Measurements from ENCODE around the gene ACCS. TPM values are rescaled to one million over a fixed set of nuclear protein-coding genes. Genes with fewer than 3 reads are reported as not detected.

Gene ACCS
- total and polyA plus RNA-seq, 2 of the 4 experiments (the other 2 are of a cell fraction) = 1.8 to 7.3 TPM

DNA sequence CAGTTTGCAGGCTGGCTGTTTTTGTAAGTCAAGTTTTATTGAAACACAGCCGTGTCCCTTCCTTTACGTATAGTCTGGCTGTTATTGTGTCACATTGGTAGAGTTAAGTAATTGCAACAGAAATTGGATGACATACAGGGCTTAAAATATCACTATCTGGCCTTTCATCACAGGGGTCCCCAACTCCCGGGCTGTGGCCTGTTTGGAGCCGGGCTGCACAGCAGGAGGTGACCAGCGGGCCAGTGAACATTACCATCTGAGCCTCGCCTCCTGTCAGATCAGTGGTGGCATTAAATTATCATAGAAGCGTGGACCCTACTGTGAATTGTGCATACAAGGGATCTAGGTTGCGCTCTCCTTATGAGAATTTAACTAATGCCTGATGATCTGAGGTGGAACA is 61.1 kb downstream of the ACCS start:
- Histone ChIP-seq H3K9me3 (ENCODE audit: control insufficient read depth, insufficient read depth, low read length) (no peaks in the 10 kb centered on the region), H2AK9ac (replicated peaks; ENCODE audit: low read depth, low read length, poor library complexity) (no peak overlapping the region), H3K18ac (ENCODE audit: low read depth, low read length) (no peak overlapping the region), H3K23ac (ENCODE audit: low read depth, low read length) (no peak overlapping the region), H4K20me1 (ENCODE audit: insufficient read depth, low read length) (no peaks in the 10 kb centered on the region), H2BK5ac (ENCODE audit: low read depth, low read length, poor library complexity, severe bottlenecking) (no peak overlapping the region), H3K4me3 (ENCODE audit: insufficient read depth, low read depth, low read length) (no peak overlapping the region), H3K56ac (ENCODE audit: extremely low read depth, insufficient read depth, low read length) (no peak overlapping the region), H2AFZ (replicated peaks; ENCODE audit: low read length, poor library complexity) (no peak overlapping the region), H3K9me1 (ENCODE audit: insufficient read depth, low read length) (no peaks in the 10 kb centered on the region; the same call in 1 of the 2 replicates), H4K5ac (ENCODE audit: low read depth, low read length) (no peak overlapping the region), H4K91ac (ENCODE audit: insufficient read depth, low read depth, low read length) (no peak overlapping the region), H3K79me1 (ENCODE audit: low read depth in 1 of 2, low read length in 2 of 2) (no peaks in the 10 kb centered on the region; a peak in 1 of 4 replicates), H3K27me3 (ENCODE audit: control insufficient read depth, insufficient read depth, low read length) (no peaks in the 10 kb centered on the region), H2BK20ac (ENCODE audit: low read depth, low read length) (no peak overlapping the region), H3K36me3 (ENCODE audit: control insufficient read depth, insufficient read depth, low read length) (peaks cover 37% of the 10 kb centered on the region), H4K8ac (ENCODE audit: low read depth in 2 of 2, low read length in 2 of 2) (no peak overlapping the region), H3K14ac (replicated peaks; ENCODE audit: low read depth, low read length) (no peak overlapping the region), H2BK120ac (ENCODE audit: low read depth, low read length) (no peak overlapping the region), H3K9ac (ENCODE audit: low read depth, low read length) (no peak overlapping the region), H2BK15ac (ENCODE audit: low read depth, low read length) (no peak overlapping the region), H3K4me2 (ENCODE audit: low read depth, low read length) (no peak overlapping the region), H3K27ac (ENCODE audit: insufficient read depth, low read length) (no peak overlapping the region), H2AK5ac (ENCODE audit: low read depth, low read length) (no peak overlapping the region), H3K4me1 (ENCODE audit: control insufficient read depth, insufficient read depth, low read length) (no peaks in the 10 kb centered on the region), H3K4ac (ENCODE audit: low read depth, low read length) (no peak overlapping the region)
- POLR2A ChIA-PET (ENCODE audit: unreplicated experiment) = no interaction called here
- BruUV-seq (replicated peaks) = no TSS peak
- DNase-seq (no peak), ATAC-seq (ENCODE audit: low read depth) (no peak)
- CTCF ChIA-PET = no interaction called here
- TF ChIP-seq CEBPB (IDR thresholded peaks at IDR 0.05; ENCODE audit: low read depth, low read length) (no peak), MXI1 (IDR thresholded peaks at IDR 0.05; ENCODE audit: borderline replicate concordance, low read depth, low read length) (no peak), USF2 (IDR thresholded peaks at IDR 0.05; ENCODE audit: low read depth, low read length) (no peak), MAZ (IDR thresholded peaks at IDR 0.05; ENCODE audit: borderline replicate concordance, low read depth, low read length) (no peak), RCOR1 (IDR thresholded peaks at IDR 0.05; ENCODE audit: insufficient replicate concordance, low read length) (no peak), BHLHE40 (IDR thresholded peaks at IDR 0.05; ENCODE audit: low read depth, low read length) (no peak), NFE2L2 (IDR thresholded peaks at IDR 0.05; ENCODE audit: low read depth, low read length) (no peak), SMC3 (IDR thresholded peaks at IDR 0.05; ENCODE audit: low read depth, low read length) (no peak), MAFK (IDR thresholded peaks at IDR 0.05; ENCODE audit: low read depth, low read length) (no peak), RFX5 (IDR thresholded peaks at IDR 0.05; ENCODE audit: low read depth, low read length) (no peak), RAD21 (IDR thresholded peaks at IDR 0.05; ENCODE audit: low read length) (no peak), CTCF (conservative IDR thresholded peaks at IDR 0.05; ENCODE audit: low read depth, low read length) (no peak)
- in situ Hi-C loops (cut with MboI; ENCODE audit: low sequenced_read_pairs) (no loop called here), dilution Hi-C loops (cut with HindIII; ENCODE audit: low sequenced_read_pairs, unreplicated experiment) (no loop called here), intact Hi-C loops (cut with micrococcal nuclease) (no loop called here)
- WGBS, 2 experiments (ENCODE audit: extremely low coverage in 2 of 2, insufficient read length in 1 of 2) = 83% methylated on average over 2 of the region's 8 CpGs; no CpG with 5 or more reads in 1 of the 2 experiments

Measured in IMR-90 (cell line).